ENCODE data around the gene CYYR1.
"Not testable (repeated sequence)": the region's sequence is repeated elsewhere in the genome, so short reads cannot be mapped to it uniquely, and the experiment has no call there.

CYYR1 gene

GRCh38 chr21:26490771-26491170 is 82.3 kb downstream of the CYYR1 start:
- DNase-seq (ENCODE audit: low read depth in 3 of 3) = no peak

- no peak for DNase-seq (ENCODE audit: low read depth in 3 of 3)
Observed at GRCh38 chr21:26489781-26490180, 83.3 kb downstream of the CYYR1 start.

- DNase-seq (ENCODE audit: low read depth in 3 of 3) = no peak
Observed at GRCh38 chr21:26487981-26488480, 85.1 kb downstream of the CYYR1 start.

GRCh38 chr21:26473471-26473870 is 99.6 kb downstream of the CYYR1 start:
- no peak for DNase-seq (ENCODE audit: low read depth in 3 of 3)

GRCh38 chr21:26471099-26471471 is 102.0 kb downstream of the CYYR1 start:
- DNase-seq (ENCODE audit: low read depth in 3 of 3) = no peak

- no peak for DNase-seq (ENCODE audit: low read depth in 3 of 3)
Observed at GRCh38 chr21:26470351-26471098, 102.6 kb downstream of the CYYR1 start.

- DNase-seq (ENCODE audit: low read depth in 3 of 3) = no peak
Observed at GRCh38 chr21:26469789-26470188, 103.3 kb downstream of the CYYR1 start.

- DNase-seq (ENCODE audit: low read depth in 3 of 3) = no peak
Observed at GRCh38 chr21:26465916-26466315, 107.2 kb downstream of the CYYR1 start.

- DNase-seq (ENCODE audit: low read depth in 3 of 3) = no peak
Observed at GRCh38 chr21:26461500-26461899, 111.6 kb downstream of the CYYR1 start.

- no peak for DNase-seq (ENCODE audit: low read depth in 3 of 3)
Observed at GRCh38 chr21:26460621-26461020, 112.5 kb downstream of the CYYR1 start.

GRCh38 chr21:26458854-26459253 is 114.2 kb downstream of the CYYR1 start:
- not testable (repeated sequence) for DNase-seq (ENCODE audit: low read depth in 3 of 3)

GRCh38 chr21:26457817-26458216 is 115.3 kb downstream of the CYYR1 start:
- DNase-seq (ENCODE audit: low read depth in 3 of 3) = no peak

- DNase-seq (ENCODE audit: low read depth in 3 of 3) = no peak
Observed at GRCh38 chr21:26453267-26453666, 119.8 kb downstream of the CYYR1 start.

- no peak for DNase-seq (ENCODE audit: low read depth in 3 of 3)
Observed at GRCh38 chr21:26451081-26451740, 121.9 kb downstream of the CYYR1 start.

- no peak for DNase-seq (ENCODE audit: low read depth in 3 of 3)
Observed at GRCh38 chr21:26449161-26449560, 123.9 kb downstream of the CYYR1 start.

GRCh38 chr21:26448751-26449150 is 124.3 kb downstream of the CYYR1 start:
- no peak for DNase-seq (ENCODE audit: low read depth in 3 of 3)

- no peak for DNase-seq (ENCODE audit: low read depth in 3 of 3)
Observed at GRCh38 chr21:26447932-26448475, 125.1 kb downstream of the CYYR1 start.

GRCh38 chr21:26445440-26445839 is 127.6 kb downstream of the CYYR1 start:
- DNase-seq (ENCODE audit: low read depth in 3 of 3) = no peak

- DNase-seq (ENCODE audit: low read depth in 3 of 3) = no peak
Observed at GRCh38 chr21:26444646-26445045, 128.4 kb downstream of the CYYR1 start.

GRCh38 chr21:26443867-26444266 is 129.2 kb downstream of the CYYR1 start:
- no peak for DNase-seq (ENCODE audit: low read depth in 3 of 3)

GRCh38 chr21:26443291-26443690 is 129.8 kb downstream of the CYYR1 start:
- no peak for DNase-seq (ENCODE audit: low read depth in 3 of 3)

GRCh38 chr21:26441149-26441548 is 131.9 kb downstream of the CYYR1 start:
- no peak for DNase-seq (ENCODE audit: low read depth in 3 of 3)

GRCh38 chr21:26438976-26439375 is 134.1 kb downstream of the CYYR1 start:
- no peak for DNase-seq (ENCODE audit: low read depth in 3 of 3)
